Liver (tissue), 9 donors: ENCODE data around the gene HLA-DOB. TPM values are rescaled to one million over a fixed set of nuclear protein-coding genes. Genes with fewer than 3 reads are reported as not detected.
"Not testable (repeated sequence)": the region's sequence is repeated elsewhere in the genome, so short reads cannot be mapped to it uniquely, and the experiment has no call there.

ENCODE experiments used
- DNase-seq: peaks from one replicate; pipeline ENCODE4 v3.0.0-alpha.2; 2017; ENCODE audit warnings: low spot score
- H3K27ac ChIP-seq, 2 donors: one replicate each; pipeline ENCODE4 v1.7.0; 2013; ENCODE audit warnings: inconsistent platforms in 2 of 2, low read length in 2 of 2, control low read depth in 1 of 2, low read depth in 1 of 2, mild to moderate bottlenecking in 1 of 2
- H3K27me3 ChIP-seq, 4 donors: one replicate each; pipeline versions ENCODE4 v1.6.1 to v1.7.0; 2013; ENCODE audit warnings: low read length in 3 of 4, inconsistent platforms in 1 of 4, mild to moderate bottlenecking in 1 of 4, moderate library complexity in 1 of 4; ENCODE audit not compliant: control insufficient read depth in 4 of 4, insufficient read depth in 4 of 4
- H3K36me3 ChIP-seq, 4 donors: one replicate each; pipeline versions ENCODE4 v1.6.1 to v1.7.0; 2013; ENCODE audit warnings: low read length in 3 of 4, mild to moderate bottlenecking in 3 of 4, low read depth in 1 of 4, moderate library complexity in 1 of 4; ENCODE audit not compliant: control insufficient read depth in 4 of 4, insufficient read depth in 3 of 4
- H3K4me1 ChIP-seq, 4 donors: one replicate each; pipeline versions ENCODE4 v1.6.1 to v1.7.0; 2013; ENCODE audit warnings: low read length in 3 of 4, mild to moderate bottlenecking in 3 of 4, moderate library complexity in 1 of 4; ENCODE audit not compliant: control insufficient read depth in 4 of 4, insufficient read depth in 4 of 4
- H3K4me3 ChIP-seq, 3 donors: one replicate each; pipeline versions ENCODE4 v1.6.1 to v1.7.0; 2013; ENCODE audit warnings: low read length in 3 of 3, control low read depth in 1 of 3, low read depth in 1 of 3, mild to moderate bottlenecking in 1 of 3
- H3K9ac ChIP-seq, 2 donors: one replicate each; pipeline ENCODE4 v1.7.0; 2013; ENCODE audit warnings: low read length in 2 of 2, mild to moderate bottlenecking in 2 of 2, moderate library complexity in 2 of 2, control low read depth in 1 of 2, low read depth in 1 of 2
- H3K9me3 ChIP-seq, 4 donors: one replicate each; pipeline versions ENCODE4 v1.6.1 to v1.7.0; 2013; ENCODE audit warnings: low read length in 3 of 4; ENCODE audit not compliant: control insufficient read depth in 4 of 4
- EGR1 ChIP-seq, 2 donors: IDR thresholded peaks; 2 replicates each; pipeline ENCODE4 v1.6.1; 2016 to 2018; ENCODE audit warnings: antibody characterized with exemption in 2 of 2, low read depth in 2 of 2
- FOXA1 ChIP-seq: IDR thresholded peaks from 2 replicates; pipeline ENCODE4 v1.6.1; 2016; ENCODE audit warnings: antibody characterized with exemption
- FOXA2 ChIP-seq: IDR thresholded peaks from 2 replicates; pipeline ENCODE4 v1.6.1; 2016; ENCODE audit warnings: antibody characterized with exemption
- GABPA ChIP-seq, 2 donors: IDR thresholded peaks in 1 of 2; conservative IDR thresholded peaks in 1 of 2; 2 replicates each; pipeline ENCODE4 v1.6.1; 2016; ENCODE audit warnings: antibody characterized with exemption in 2 of 2, mild to moderate bottlenecking in 1 of 2, moderate library complexity in 1 of 2
- HNF4A ChIP-seq, 2 donors: conservative IDR thresholded peaks; 2 replicates each; pipeline ENCODE4 v1.6.1; 2016; ENCODE audit warnings: antibody characterized with exemption in 2 of 2, mild to moderate bottlenecking in 2 of 2
- MAX ChIP-seq: IDR thresholded peaks from 2 replicates; pipeline ENCODE4 v1.6.1; 2016; ENCODE audit warnings: antibody characterized with exemption
- NR2F2 ChIP-seq: IDR thresholded peaks from 2 replicates; pipeline ENCODE4 v1.6.1; 2016; ENCODE audit warnings: antibody characterized with exemption
- RAD21 ChIP-seq, 2 donors: IDR thresholded peaks; 2 replicates each; pipeline ENCODE4 v1.6.1; 2016; ENCODE audit warnings: antibody characterized with exemption in 2 of 2, mild to moderate bottlenecking in 2 of 2
- SP1 ChIP-seq: IDR thresholded peaks from 2 replicates; pipeline ENCODE4 v1.6.1; 2018; ENCODE audit warnings: antibody characterized with exemption, mild to moderate bottlenecking
- TAF1 ChIP-seq: conservative IDR thresholded peaks from 2 replicates; pipeline ENCODE4 v1.6.1; 2016; ENCODE audit warnings: antibody characterized with exemption, mild to moderate bottlenecking
- WGBS: extraction: QIAGEN DNeasy Blood & Tissue Kit; methylation state at CpG from one replicate; pipeline ENCODE4 v1.1.7; 2013; 5-methylcytosine and 5-hydroxymethylcytosine counted together
- polyA plus RNA-seq, 2 donors: library from polyadenylated mRNA; stranded (reverse) in 1 of 2; unstranded in 1 of 2; fragments of 200-250 nt in 1 of 2; fragments of >200 nt in 1 of 2; fragmentation: Nextera tagmentation in 1 of 2; extraction: Ambion mirVana in 1 of 2; gene quantifications; one replicate each; pipeline versions ENCODE4 v1.2.1 to v1.2.3, GENCODE V29; 2013 to 2015
- total RNA-seq, 2 donors: library from RNA; depleted of rRNA; stranded (reverse); fragments of >200 nt; gene quantifications; one replicate each; pipeline ENCODE4 v1.2.3, GENCODE V29; 2014
- TF ChIP-seq, protein P1 (sequence below): fragments of 150-350 bp; IDR thresholded peaks from 2 replicates; pipeline ENCODE4 v1.5.1; 2017; ENCODE audit warnings: improper control_type of control experiment, low read depth, low read length; ENCODE audit not compliant: missing input control
- TF ChIP-seq, protein P2 (sequence below): IDR thresholded peaks from 2 replicates; pipeline ENCODE4 v1.6.1; 2016; ENCODE audit warnings: antibody characterized with exemption, mild to moderate bottlenecking
- TF ChIP-seq, protein P3 (sequence below): IDR thresholded peaks from 2 replicates; pipeline ENCODE4 v1.6.1; 2016; ENCODE audit warnings: antibody characterized with exemption
- donor health status: healthy.
- donor health status: healthy.
- donor health status: healthy.
- donor health status: healthy.
- donor health status: healthy.

The HLA-DOB gene
- total and polyA plus RNA-seq, 4 donors = 0.16 to 0.67 (median 0.25) TPM; not detected in 1

- TF ChIP-seq GABPA (IDR thresholded peaks at IDR 0.05 in 1 of 2, conservative IDR thresholded peaks at IDR 0.05 in 1 of 2) (no peak), RAD21 (IDR thresholded peaks at IDR 0.05) (peak; percentile 81 to 82), MAX (no peak), FOXA1 (no peak), HNF4A (conservative IDR thresholded peaks at IDR 0.05) (no peak)
- TF ChIP-seq, protein P1, sequence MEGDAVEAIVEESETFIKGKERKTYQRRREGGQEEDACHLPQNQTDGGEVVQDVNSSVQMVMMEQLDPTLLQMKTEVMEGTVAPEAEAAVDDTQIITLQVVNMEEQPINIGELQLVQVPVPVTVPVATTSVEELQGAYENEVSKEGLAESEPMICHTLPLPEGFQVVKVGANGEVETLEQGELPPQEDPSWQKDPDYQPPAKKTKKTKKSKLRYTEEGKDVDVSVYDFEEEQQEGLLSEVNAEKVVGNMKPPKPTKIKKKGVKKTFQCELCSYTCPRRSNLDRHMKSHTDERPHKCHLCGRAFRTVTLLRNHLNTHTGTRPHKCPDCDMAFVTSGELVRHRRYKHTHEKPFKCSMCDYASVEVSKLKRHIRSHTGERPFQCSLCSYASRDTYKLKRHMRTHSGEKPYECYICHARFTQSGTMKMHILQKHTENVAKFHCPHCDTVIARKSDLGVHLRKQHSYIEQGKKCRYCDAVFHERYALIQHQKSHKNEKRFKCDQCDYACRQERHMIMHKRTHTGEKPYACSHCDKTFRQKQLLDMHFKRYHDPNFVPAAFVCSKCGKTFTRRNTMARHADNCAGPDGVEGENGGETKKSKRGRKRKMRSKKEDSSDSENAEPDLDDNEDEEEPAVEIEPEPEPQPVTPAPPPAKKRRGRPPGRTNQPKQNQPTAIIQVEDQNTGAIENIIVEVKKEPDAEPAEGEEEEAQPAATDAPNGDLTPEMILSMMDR = peak; percentile 62
- TF ChIP-seq, protein P2, sequence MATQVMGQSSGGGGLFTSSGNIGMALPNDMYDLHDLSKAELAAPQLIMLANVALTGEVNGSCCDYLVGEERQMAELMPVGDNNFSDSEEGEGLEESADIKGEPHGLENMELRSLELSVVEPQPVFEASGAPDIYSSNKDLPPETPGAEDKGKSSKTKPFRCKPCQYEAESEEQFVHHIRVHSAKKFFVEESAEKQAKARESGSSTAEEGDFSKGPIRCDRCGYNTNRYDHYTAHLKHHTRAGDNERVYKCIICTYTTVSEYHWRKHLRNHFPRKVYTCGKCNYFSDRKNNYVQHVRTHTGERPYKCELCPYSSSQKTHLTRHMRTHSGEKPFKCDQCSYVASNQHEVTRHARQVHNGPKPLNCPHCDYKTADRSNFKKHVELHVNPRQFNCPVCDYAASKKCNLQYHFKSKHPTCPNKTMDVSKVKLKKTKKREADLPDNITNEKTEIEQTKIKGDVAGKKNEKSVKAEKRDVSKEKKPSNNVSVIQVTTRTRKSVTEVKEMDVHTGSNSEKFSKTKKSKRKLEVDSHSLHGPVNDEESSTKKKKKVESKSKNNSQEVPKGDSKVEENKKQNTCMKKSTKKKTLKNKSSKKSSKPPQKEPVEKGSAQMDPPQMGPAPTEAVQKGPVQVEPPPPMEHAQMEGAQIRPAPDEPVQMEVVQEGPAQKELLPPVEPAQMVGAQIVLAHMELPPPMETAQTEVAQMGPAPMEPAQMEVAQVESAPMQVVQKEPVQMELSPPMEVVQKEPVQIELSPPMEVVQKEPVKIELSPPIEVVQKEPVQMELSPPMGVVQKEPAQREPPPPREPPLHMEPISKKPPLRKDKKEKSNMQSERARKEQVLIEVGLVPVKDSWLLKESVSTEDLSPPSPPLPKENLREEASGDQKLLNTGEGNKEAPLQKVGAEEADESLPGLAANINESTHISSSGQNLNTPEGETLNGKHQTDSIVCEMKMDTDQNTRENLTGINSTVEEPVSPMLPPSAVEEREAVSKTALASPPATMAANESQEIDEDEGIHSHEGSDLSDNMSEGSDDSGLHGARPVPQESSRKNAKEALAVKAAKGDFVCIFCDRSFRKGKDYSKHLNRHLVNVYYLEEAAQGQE = no peak
- 38% methylated on average over 5 of the region's 5 CpGs for WGBS
- Histone ChIP-seq H3K27ac (no peak overlapping the region), H3K9me3 (no peaks in the 10 kb centered on the region), H3K4me3 (no peak overlapping the region), H3K36me3 (no peaks in the 10 kb centered on the region), H3K27me3 (peaks cover 0 to 6% (median 0%) of the 10 kb centered on the region in 4 donors), H3K9ac (no peak overlapping the region), H3K4me1 (no peaks in the 10 kb centered on the region)
- DNase-seq = no peak
These were observed 30.8 kb downstream of the HLA-DOB start for GRCh38 chr6:32785781-32786533.

DNA sequence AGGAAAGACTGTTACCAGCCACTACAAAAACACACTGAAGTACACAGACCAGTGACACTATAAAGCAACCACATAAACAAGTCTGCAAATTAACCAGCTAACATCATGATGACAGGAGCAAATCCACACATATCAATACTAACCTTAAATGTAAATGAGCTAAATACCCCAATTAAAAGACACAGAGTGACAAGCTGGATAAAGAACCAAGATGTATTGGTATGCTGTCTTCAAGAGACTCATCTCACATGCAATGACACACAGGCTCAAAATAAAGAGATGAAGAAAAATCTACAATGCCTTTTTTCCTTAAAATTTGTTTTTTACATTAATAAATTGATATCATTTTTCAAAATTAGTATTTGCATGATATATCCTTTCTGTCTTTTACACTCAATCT, 33.9 kb downstream of the HLA-DOB start:
- H3K36me3 ChIP-seq, H3K4me1 ChIP-seq, H3K27ac ChIP-seq, H3K4me3 ChIP-seq, H3K9me3 ChIP-seq, H3K9ac ChIP-seq, H3K27me3 ChIP-seq, DNase-seq: not testable (repeated sequence)

- Histone ChIP-seq H3K36me3 (no peaks in the 10 kb centered on the region), H3K27ac (no peak overlapping the region), H3K9ac (no peak overlapping the region), H3K4me3 (no peak overlapping the region), H3K9me3 (no peaks in the 10 kb centered on the region), H3K4me1 (no peaks in the 10 kb centered on the region), H3K27me3 (no peaks in the 10 kb centered on the region)
- no peak for DNase-seq
- TF ChIP-seq MAX = no peak
- no peak for TF ChIP-seq GABPA (IDR thresholded peaks at IDR 0.05 in 1 of 2, conservative IDR thresholded peaks at IDR 0.05 in 1 of 2)
- TF ChIP-seq HNF4A (conservative IDR thresholded peaks at IDR 0.05) = no peak
- TF ChIP-seq FOXA1 = no peak
- TF ChIP-seq NR2F2 = no peak
- TF ChIP-seq, protein P1 = no peak
- TF ChIP-seq, protein P3, sequence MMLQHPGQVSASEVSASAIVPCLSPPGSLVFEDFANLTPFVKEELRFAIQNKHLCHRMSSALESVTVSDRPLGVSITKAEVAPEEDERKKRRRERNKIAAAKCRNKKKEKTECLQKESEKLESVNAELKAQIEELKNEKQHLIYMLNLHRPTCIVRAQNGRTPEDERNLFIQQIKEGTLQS = no peak
- TF ChIP-seq SP1 = no peak
- TF ChIP-seq, protein P2 = no peak
- no peak for TF ChIP-seq EGR1 (IDR thresholded peaks at IDR 0.05; ENCODE audit: low read depth in 2 of 2)
- TF ChIP-seq RAD21 (IDR thresholded peaks at IDR 0.05) = no peak
- no peak for TF ChIP-seq TAF1
- no peak for TF ChIP-seq FOXA2
These were observed 37.8 kb downstream of the HLA-DOB start for GRCh38 chr6:32779036-32779435.
